NCI-H187 treated with DMSO at 0.1 percent for 48 hours (cell line): Measurements from ENCODE around the gene CDK6.

Source experiments
- DNase-seq: peaks from one replicate; lab custom pipeline; 2025; lab: John Stamatoyannopoulos, UW

The CDK6 gene

GRCh38 chr7:92708111-92709042, 128.0 kb downstream of the CDK6 start:
- no peak for DNase-seq

GRCh38 chr7:92707435-92707834, 128.9 kb downstream of the CDK6 start:
- DNase-seq, result no peak

GRCh38 chr7:92706563-92706962, 129.8 kb downstream of the CDK6 start:
- DNase-seq, result no peak

- DNase-seq, result no peak
Measured at GRCh38 chr7:92705831-92706230, 130.5 kb downstream of the CDK6 start.

GRCh38 chr7:92704858-92705257, 131.5 kb downstream of the CDK6 start:
- no peak for DNase-seq

- no peak for DNase-seq
Measured at GRCh38 chr7:92702535-92702934, 133.8 kb downstream of the CDK6 start.

- DNase-seq, result no peak
Measured at GRCh38 chr7:92699966-92700514, 136.3 kb downstream of the CDK6 start.

GRCh38 chr7:92699560-92699959, 136.8 kb downstream of the CDK6 start:
- DNase-seq, result no peak

GRCh38 chr7:92698237-92698841, 138.0 kb downstream of the CDK6 start:
- no peak for DNase-seq

GRCh38 chr7:92697414-92697813, 139.0 kb downstream of the CDK6 start:
- no peak for DNase-seq

- DNase-seq, result no peak
Measured at GRCh38 chr7:92697012-92697411, 139.4 kb downstream of the CDK6 start.

GRCh38 chr7:92696584-92696983, 139.8 kb downstream of the CDK6 start:
- DNase-seq, result no peak

- DNase-seq, result no peak
Measured at GRCh38 chr7:92695308-92696261, 140.8 kb downstream of the CDK6 start.

- DNase-seq, result no peak
Measured at GRCh38 chr7:92694211-92694610, 142.2 kb downstream of the CDK6 start.

GRCh38 chr7:92693519-92693918, 142.9 kb downstream of the CDK6 start:
- no peak for DNase-seq

GRCh38 chr7:92691578-92691977, 144.8 kb downstream of the CDK6 start:
- DNase-seq, result no peak

- no peak for DNase-seq
Measured at GRCh38 chr7:92685136-92686042, 151.0 kb downstream of the CDK6 start.

- no peak for DNase-seq
Measured at GRCh38 chr7:92684274-92684673, 152.1 kb downstream of the CDK6 start.

GRCh38 chr7:92682903-92683539, 153.4 kb downstream of the CDK6 start:
- no peak for DNase-seq

GRCh38 chr7:92682330-92682729, 154.0 kb downstream of the CDK6 start:
- DNase-seq, result no peak
